ENCODE data around the gene MMP13. TPM values are rescaled to one million over a fixed set of nuclear protein-coding genes. Genes with fewer than 3 reads are reported as not detected.

Gene MMP13
- total and polyA plus RNA-seq, 2 of the 13 experiments (the other 11 are each of a cell fraction or from before 2014, with no cell fraction given) = not detected

DNA sequence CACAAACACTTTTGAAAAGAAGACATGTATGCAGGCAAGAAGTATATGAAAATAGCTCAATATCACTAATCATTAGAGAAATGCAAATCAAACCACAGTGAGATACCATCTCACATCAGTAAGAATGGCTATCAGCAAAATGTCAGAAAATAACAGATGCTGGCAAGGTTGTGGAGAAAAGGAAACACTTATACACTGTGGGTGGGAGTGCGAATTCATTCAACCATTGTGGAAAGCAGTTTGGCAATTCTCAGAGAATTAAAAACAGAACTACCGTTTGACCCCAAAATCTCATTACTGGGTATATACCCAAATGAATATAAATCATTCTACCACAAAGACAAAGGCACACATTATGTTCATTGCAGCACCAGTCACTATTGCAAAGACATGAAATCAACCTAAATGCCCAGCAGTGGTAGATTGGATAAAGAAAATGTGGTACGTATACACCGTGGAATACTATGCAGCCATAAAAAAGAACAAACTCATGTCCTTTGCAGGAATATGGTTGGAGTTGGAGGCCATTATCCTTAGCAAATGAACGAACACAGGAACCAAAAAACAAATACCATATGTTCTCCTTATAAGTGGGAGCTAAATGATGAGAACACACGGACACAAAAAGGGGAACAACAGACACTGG, 18.5 kb downstream of the MMP13 start:
- Histone ChIP-seq H3K27me3 (ENCODE audit: control insufficient read depth in 1 of 2, insufficient read depth in 2 of 2, low read length in 2 of 2) (no peaks in the 10 kb centered on the region), H3K9ac (ENCODE audit: insufficient read depth, low read depth, low read length) (no peak overlapping the region), H2AFZ (ENCODE audit: low read length) (no peak overlapping the region), H3K4me1 (ENCODE audit: insufficient read depth, low read length) (no peaks in the 10 kb centered on the region), H3K36me3 (replicated peaks in 1 of 2; ENCODE audit: control insufficient read depth in 1 of 2, insufficient read depth in 2 of 2, low read length in 2 of 2) (no peaks in the 10 kb centered on the region), H3K79me2 (ENCODE audit: insufficient read depth, low read length) (no peaks in the 10 kb centered on the region), H3K4me2 (ENCODE audit: low read depth, low read length) (no peak overlapping the region), H3K9me3 (ENCODE audit: low read length) (no peaks in the 10 kb centered on the region), H4K20me1 (ENCODE audit: insufficient read depth, low read length) (no peaks in the 10 kb centered on the region), H3K27ac (ENCODE audit: extremely low read length, insufficient read depth, low read length) (no peak overlapping the region), H3K4me3 (replicated peaks in 1 of 3; ENCODE audit: insufficient read depth in 1 of 3, low read depth in 2 of 3, low read length in 3 of 3) (no peak overlapping the region)
- DNase-seq (ENCODE audit: low spot score) (no peak), FAIRE-seq (no peak), ATAC-seq (no peak)
- no peak for TF ChIP-seq SP2 (CRISPR knock-in tag; IDR thresholded peaks at IDR 0.05)
- no peak for TF ChIP-seq HOXA3 (CRISPR knock-in tag; IDR thresholded peaks at IDR 0.05)
- TF ChIP-seq ZSCAN12 (CRISPR knock-in tag; IDR thresholded peaks at IDR 0.05) = no peak
- no peak for TF ChIP-seq KDM3A (CRISPR knock-in tag; IDR thresholded peaks at IDR 0.05; ENCODE audit: low read depth)
- no peak for TF ChIP-seq ZBTB8A (CRISPR knock-in tag; IDR thresholded peaks at IDR 0.05; ENCODE audit: borderline replicate concordance, low read depth)
- TF ChIP-seq ELF4 (CRISPR knock-in tag; IDR thresholded peaks at IDR 0.05; ENCODE audit: borderline replicate concordance) = no peak
- TF ChIP-seq, protein P1, sequence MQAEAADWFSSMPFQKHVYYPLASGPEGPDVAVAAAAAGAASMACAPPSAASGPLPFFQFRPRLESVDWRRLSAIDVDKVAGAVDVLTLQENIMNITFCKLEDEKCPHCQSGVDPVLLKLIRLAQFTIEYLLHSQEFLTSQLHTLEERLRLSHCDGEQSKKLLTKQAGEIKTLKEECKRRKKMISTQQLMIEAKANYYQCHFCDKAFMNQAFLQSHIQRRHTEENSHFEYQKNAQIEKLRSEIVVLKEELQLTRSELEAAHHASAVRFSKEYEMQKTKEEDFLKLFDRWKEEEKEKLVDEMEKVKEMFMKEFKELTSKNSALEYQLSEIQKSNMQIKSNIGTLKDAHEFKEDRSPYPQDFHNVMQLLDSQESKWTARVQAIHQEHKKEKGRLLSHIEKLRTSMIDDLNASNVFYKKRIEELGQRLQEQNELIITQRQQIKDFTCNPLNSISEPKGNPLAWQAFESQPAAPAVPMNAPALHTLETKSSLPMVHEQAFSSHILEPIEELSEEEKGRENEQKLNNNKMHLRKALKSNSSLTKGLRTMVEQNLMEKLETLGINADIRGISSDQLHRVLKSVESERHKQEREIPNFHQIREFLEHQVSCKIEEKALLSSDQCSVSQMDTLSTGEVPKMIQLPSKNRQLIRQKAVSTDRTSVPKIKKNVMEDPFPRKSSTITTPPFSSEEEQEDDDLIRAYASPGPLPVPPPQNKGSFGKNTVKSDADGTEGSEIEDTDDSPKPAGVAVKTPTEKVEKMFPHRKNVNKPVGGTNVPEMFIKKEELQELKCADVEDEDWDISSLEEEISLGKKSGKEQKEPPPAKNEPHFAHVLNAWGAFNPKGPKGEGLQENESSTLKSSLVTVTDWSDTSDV (CRISPR knock-in tag; IDR thresholded peaks at IDR 0.05) = no peak
- TF ChIP-seq NCOA1 (CRISPR knock-in tag; IDR thresholded peaks at IDR 0.05) = no peak
- no peak for TF ChIP-seq BHLHE40 (IDR thresholded peaks at IDR 0.05; ENCODE audit: low read length)
- TF ChIP-seq, protein P2, sequence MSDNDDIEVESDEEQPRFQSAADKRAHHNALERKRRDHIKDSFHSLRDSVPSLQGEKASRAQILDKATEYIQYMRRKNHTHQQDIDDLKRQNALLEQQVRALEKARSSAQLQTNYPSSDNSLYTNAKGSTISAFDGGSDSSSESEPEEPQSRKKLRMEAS (IDR thresholded peaks at IDR 0.05) = no peak
- TF ChIP-seq MIXL1 (CRISPR knock-in tag; IDR thresholded peaks at IDR 0.05) = no peak
- no peak for TF ChIP-seq SOX6 (IDR thresholded peaks at IDR 0.05)
- TF ChIP-seq SOX6 (CRISPR knock-in tag; IDR thresholded peaks at IDR 0.05) = no peak
- TF ChIP-seq ZNF713 (CRISPR knock-in tag; IDR thresholded peaks at IDR 0.05) = no peak
- TF ChIP-seq, protein P3, sequence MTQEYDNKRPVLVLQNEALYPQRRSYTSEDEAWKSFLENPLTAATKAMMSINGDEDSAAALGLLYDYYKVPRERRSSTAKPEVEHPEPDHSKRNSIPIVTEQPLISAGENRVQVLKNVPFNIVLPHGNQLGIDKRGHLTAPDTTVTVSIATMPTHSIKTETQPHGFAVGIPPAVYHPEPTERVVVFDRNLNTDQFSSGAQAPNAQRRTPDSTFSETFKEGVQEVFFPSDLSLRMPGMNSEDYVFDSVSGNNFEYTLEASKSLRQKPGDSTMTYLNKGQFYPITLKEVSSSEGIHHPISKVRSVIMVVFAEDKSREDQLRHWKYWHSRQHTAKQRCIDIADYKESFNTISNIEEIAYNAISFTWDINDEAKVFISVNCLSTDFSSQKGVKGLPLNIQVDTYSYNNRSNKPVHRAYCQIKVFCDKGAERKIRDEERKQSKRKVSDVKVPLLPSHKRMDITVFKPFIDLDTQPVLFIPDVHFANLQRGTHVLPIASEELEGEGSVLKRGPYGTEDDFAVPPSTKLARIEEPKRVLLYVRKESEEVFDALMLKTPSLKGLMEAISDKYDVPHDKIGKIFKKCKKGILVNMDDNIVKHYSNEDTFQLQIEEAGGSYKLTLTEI (CRISPR knock-in tag; conservative IDR thresholded peaks at IDR 0.05) = no peak
- TF ChIP-seq MED13 (CRISPR knock-in tag; IDR thresholded peaks at IDR 0.05) = no peak
- TF ChIP-seq SOX13 (IDR thresholded peaks at IDR 0.05) = no peak
- TF ChIP-seq SOX13 (CRISPR knock-in tag; conservative IDR thresholded peaks at IDR 0.05 in 1 of 2, IDR thresholded peaks at IDR 0.05 in 1 of 2) = no peak
- no peak for TF ChIP-seq ZSCAN29 (CRISPR knock-in tag; conservative IDR thresholded peaks at IDR 0.05)
- TF ChIP-seq PAF1 (CRISPR knock-in tag; IDR thresholded peaks at IDR 0.05) = no peak
- TF ChIP-seq KAT7 (CRISPR knock-in tag; IDR thresholded peaks at IDR 0.05; ENCODE audit: borderline replicate concordance) = no peak
- BruUV-seq (replicated peaks) = no TSS peak
- POLR2A ChIA-PET = no interaction called here
- 60% methylated on average over 6 of the region's 6 CpGs for WGBS (ENCODE audit: low lambda C conversion rate)
- CTCF ChIA-PET (ENCODE audit: low intra/inter-chr PET ratio, low total read pairs) = no interaction called here
- intact Hi-C loops (cut with micrococcal nuclease; ENCODE audit: unreplicated experiment) (no loop called here), in situ Hi-C loops (cut with HindIII; ENCODE audit: extremely low pct_ligation_motif_present, low pct_unique_long_range_greater_than_20kb) (loop anchor here (10.0 to 25.0 kb wide), 2 partner anchors 132 to 200 kb away; no protein-coding TSS in a partner anchor)
